NCI-H82 treated with DMSO at 0.1 percent for 48 hours (cell line): Measurements from ENCODE around the gene MYO18A.
A peak's percentile ranks its signal among the peaks of the same experiment; 100 is the strongest.
"Not testable (repeated sequence)": the region's sequence is repeated elsewhere in the genome, so short reads cannot be mapped to it uniquely, and the experiment has no call there.

Source experiments
- DNase-seq: peaks from one replicate; lab custom pipeline; 2025; ENCODE audit not compliant: unreplicated experiment; lab: John Stamatoyannopoulos, UW

Gene MYO18A

GRCh38 chr17:29180034-29180787 lies at the start of gene MYO18A:
TSS of gene MYO18A (minus strand) at chr17:29180398. CDS start at chr17:29166940, 13,458 bp downstream.
- DNase-seq, result peak; percentile 15

- DNase-seq, result no peak
Measured at GRCh38 chr17:29225396-29225795, 45.2 kb upstream of the MYO18A start.

GRCh38 chr17:29221338-29221737 lies 41.1 kb upstream of the MYO18A start:
- not testable (repeated sequence) for DNase-seq

GRCh38 chr17:29219378-29220047 lies 39.3 kb upstream of the MYO18A start:
- peak; percentile 52 for DNase-seq

GRCh38 chr17:29216856-29217255 lies 36.7 kb upstream of the MYO18A start:
- no peak for DNase-seq

GRCh38 chr17:29216181-29216580 lies 36.0 kb upstream of the MYO18A start:
- no peak for DNase-seq

GRCh38 chr17:29215717-29216116 lies 35.5 kb upstream of the MYO18A start:
- DNase-seq, result no peak

GRCh38 chr17:29215174-29215573 lies 35.0 kb upstream of the MYO18A start:
- DNase-seq, result no peak

GRCh38 chr17:29214215-29215146 lies 34.3 kb upstream of the MYO18A start:
- no peak for DNase-seq

- no peak for DNase-seq
Measured at GRCh38 chr17:29212681-29213121, 32.5 kb upstream of the MYO18A start.

- DNase-seq, result no peak
Measured at GRCh38 chr17:29212094-29212631, 32.0 kb upstream of the MYO18A start.

- DNase-seq, result no peak
Measured at GRCh38 chr17:29210879-29211278, 30.7 kb upstream of the MYO18A start.

GRCh38 chr17:29209073-29209472 lies 28.9 kb upstream of the MYO18A start:
- no peak for DNase-seq

GRCh38 chr17:29207975-29208374 lies 27.8 kb upstream of the MYO18A start:
- no peak for DNase-seq

GRCh38 chr17:29205047-29205446 lies 24.8 kb upstream of the MYO18A start:
- no peak for DNase-seq

- DNase-seq, result not testable (repeated sequence)
Measured at GRCh38 chr17:29204068-29204804, 24.0 kb upstream of the MYO18A start.

GRCh38 chr17:29197516-29198272 lies 17.5 kb upstream of the MYO18A start:
- DNase-seq, result no peak

GRCh38 chr17:29196769-29197515 lies 16.7 kb upstream of the MYO18A start:
- no peak for DNase-seq
